Measurements from ENCODE around the gene PGLYRP1. TPM values are rescaled to one million over a fixed set of nuclear protein-coding genes. Genes with fewer than 3 reads are reported as not detected.

The PGLYRP1 gene
- polyA plus RNA-seq, 1 experiment = not detected

DNA sequence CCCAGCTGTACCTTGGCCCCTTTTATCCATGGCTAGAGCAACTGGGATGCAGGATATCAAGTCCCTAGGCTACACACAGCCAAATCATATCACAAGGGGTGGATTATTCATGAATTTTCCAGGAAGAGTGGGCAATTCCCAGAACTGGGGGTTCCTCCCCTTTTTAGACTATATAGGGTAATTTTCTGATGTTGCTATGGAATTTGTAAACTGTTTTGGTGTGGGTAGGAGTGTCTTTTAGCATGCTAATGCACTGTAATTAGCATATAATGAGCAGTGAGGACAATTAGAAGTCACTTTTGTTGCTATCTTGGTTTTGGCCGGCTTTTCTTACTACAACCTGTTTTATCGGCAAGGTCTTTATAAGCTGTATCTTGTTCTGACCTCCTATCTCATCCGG is 35.9 kb upstream of the PGLYRP1 start:
- Histone ChIP-seq H3K9me3 (ENCODE audit: control insufficient read depth, insufficient read depth, low read length) (peaks cover 4% of the 10 kb centered on the region; the same call in 1 of the 2 replicates), H3K4me3 (ENCODE audit: low read depth, low read length) (no peak overlapping the region), H3K27me3 (ENCODE audit: control insufficient read depth, insufficient read depth, low read length) (peaks cover 36% of the 10 kb centered on the region), H3K27ac (ENCODE audit: low read depth, low read length) (no peak overlapping the region)
- CTCF ChIA-PET = no interaction called here
- POLR2A ChIA-PET = no interaction called here
- TF ChIP-seq, protein P1, sequence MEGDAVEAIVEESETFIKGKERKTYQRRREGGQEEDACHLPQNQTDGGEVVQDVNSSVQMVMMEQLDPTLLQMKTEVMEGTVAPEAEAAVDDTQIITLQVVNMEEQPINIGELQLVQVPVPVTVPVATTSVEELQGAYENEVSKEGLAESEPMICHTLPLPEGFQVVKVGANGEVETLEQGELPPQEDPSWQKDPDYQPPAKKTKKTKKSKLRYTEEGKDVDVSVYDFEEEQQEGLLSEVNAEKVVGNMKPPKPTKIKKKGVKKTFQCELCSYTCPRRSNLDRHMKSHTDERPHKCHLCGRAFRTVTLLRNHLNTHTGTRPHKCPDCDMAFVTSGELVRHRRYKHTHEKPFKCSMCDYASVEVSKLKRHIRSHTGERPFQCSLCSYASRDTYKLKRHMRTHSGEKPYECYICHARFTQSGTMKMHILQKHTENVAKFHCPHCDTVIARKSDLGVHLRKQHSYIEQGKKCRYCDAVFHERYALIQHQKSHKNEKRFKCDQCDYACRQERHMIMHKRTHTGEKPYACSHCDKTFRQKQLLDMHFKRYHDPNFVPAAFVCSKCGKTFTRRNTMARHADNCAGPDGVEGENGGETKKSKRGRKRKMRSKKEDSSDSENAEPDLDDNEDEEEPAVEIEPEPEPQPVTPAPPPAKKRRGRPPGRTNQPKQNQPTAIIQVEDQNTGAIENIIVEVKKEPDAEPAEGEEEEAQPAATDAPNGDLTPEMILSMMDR (IDR thresholded peaks at IDR 0.05; ENCODE audit: low read depth, low read length) = no peak
- no peak for DNase-seq (ENCODE audit: low read depth, low spot score)

DNA sequence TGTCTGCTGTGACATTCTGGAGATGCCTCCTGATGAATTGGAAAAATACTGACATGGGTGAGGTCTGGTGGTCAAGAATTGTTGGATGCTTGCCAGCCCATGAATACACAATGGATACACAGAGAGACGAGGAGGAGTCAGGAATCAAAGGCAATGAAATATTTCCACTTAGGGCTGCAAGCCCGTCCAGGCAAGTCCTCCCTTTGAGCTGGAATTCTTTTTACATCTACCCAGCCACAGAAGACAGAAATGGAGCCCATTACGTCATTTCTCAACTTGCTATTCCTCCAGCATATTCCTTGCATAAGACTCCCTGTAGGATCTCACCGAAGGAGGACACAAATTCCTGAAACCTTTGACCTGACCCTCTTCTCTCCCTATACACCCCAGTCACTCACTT is 33.7 kb upstream of the PGLYRP1 start:
- H3K27ac ChIP-seq (ENCODE audit: low read depth, low read length) = no peak overlapping the region
- peaks cover 33% of the 10 kb centered on the region for H3K27me3 ChIP-seq (ENCODE audit: control insufficient read depth, insufficient read depth, low read length)
- no peak for DNase-seq (ENCODE audit: low read depth, low spot score)
- peaks cover 4% of the 10 kb centered on the region; the same call in 1 of the 2 replicates for H3K9me3 ChIP-seq (ENCODE audit: control insufficient read depth, insufficient read depth, low read length)
- H3K4me3 ChIP-seq (ENCODE audit: low read depth, low read length) = no peak overlapping the region
- ChIA-PET CTCF (interaction anchor here (2.0 kb wide), 1 partner anchor 28 kb away, joined by 6 read pairs; no protein-coding TSS in a partner anchor), POLR2A (no interaction called here)
- TF ChIP-seq, protein P1 (IDR thresholded peaks at IDR 0.05; ENCODE audit: low read depth, low read length) = no peak

DNA sequence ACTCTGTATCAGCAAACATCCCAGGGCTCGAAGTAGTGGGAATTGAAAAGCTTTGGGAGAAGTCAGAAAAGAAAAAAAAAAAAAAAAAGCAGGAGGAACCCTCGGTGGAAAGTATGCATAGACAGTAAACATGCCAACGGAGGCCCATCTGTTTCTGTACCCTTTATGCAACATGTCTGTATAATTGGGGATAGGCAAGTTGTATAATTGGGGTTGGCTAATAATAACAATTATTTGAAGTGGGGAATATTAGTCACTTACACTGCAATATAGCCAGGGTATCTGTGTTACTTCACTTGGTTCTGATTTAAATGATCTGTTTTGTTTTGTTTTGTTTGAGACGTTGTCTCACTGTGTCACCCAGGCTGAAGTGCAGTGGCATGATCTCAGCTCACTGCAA is 30.0 kb upstream of the PGLYRP1 start:
- ChIA-PET POLR2A (no interaction called here), CTCF (interaction anchor here (0.6 to 1.3 kb wide), 2 partner anchors 30 to 490 kb away, joined by 3 to 6 read pairs; no protein-coding TSS in a partner anchor)
- no peak for DNase-seq (ENCODE audit: low read depth, low spot score)
- peaks cover 33% of the 10 kb centered on the region for H3K27me3 ChIP-seq (ENCODE audit: control insufficient read depth, insufficient read depth, low read length)
- no peaks in the 10 kb centered on the region for H3K9me3 ChIP-seq (ENCODE audit: control insufficient read depth, insufficient read depth, low read length)
- H3K27ac ChIP-seq (ENCODE audit: low read depth, low read length) = no peak overlapping the region
- no peak overlapping the region for H3K4me3 ChIP-seq (ENCODE audit: low read depth, low read length)
- TF ChIP-seq, protein P1 (IDR thresholded peaks at IDR 0.05; ENCODE audit: low read depth, low read length) = no peak

DNA sequence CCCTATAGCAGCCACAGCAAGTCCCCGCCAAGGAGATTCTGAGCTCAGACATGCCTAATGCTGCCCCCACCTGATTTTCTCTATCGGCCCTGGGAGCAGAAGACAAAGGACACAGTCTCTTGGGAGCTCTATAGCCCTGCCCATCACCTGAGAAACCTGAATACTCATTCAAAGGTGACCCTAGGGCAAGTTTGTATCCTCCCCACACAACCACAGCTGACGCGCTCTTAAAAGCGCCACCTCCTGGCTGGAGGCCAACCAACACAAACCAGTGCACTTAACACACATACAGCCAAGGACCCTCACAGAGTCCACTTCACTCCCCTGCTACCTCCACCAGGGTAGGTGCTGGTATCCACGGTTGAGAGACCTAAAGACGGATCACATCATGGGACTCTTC is 26.7 kb upstream of the PGLYRP1 start:
- ChIA-PET POLR2A (interaction anchor here (0.6 kb wide), 1 partner anchor 96 kb away, joined by 3 read pairs; no protein-coding TSS in a partner anchor), CTCF (interaction anchor here (0.6 to 1.3 kb wide), 2 partner anchors 21 to 231 kb away, joined by 3 to 5 read pairs; no protein-coding TSS in a partner anchor)
- H3K27ac ChIP-seq (ENCODE audit: low read depth, low read length) = no peak overlapping the region
- no peaks in the 10 kb centered on the region for H3K9me3 ChIP-seq (ENCODE audit: control insufficient read depth, insufficient read depth, low read length)
- H3K27me3 ChIP-seq (ENCODE audit: control insufficient read depth, insufficient read depth, low read length) = peaks cover 31% of the 10 kb centered on the region
- no peak overlapping the region for H3K4me3 ChIP-seq (ENCODE audit: low read depth, low read length)
- no peak for DNase-seq (ENCODE audit: low read depth, low spot score)
- TF ChIP-seq, protein P1 (IDR thresholded peaks at IDR 0.05; ENCODE audit: low read depth, low read length) = no peak

DNA sequence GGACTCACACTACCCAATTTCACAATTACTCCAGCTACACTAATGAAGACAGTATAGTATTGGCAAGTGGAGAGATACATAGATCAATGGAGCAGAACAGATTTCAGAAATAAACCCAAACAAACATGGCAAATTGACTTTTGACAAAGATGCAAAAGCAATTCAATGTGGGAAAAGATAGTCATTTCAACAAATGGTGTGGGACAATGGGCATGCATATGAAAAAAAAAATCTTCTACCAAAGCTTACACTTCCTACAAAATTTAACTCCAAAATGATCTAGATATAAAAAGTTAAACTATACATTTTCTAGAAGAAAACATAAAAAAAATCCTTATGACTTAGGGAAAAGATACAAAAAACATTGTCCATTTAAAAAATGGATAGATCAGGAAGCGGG is 20.7 kb upstream of the PGLYRP1 start:
- no peak overlapping the region for H3K27ac ChIP-seq (ENCODE audit: low read depth, low read length)
- TF ChIP-seq, protein P1 (IDR thresholded peaks at IDR 0.05; ENCODE audit: low read depth, low read length) = no peak
- CTCF ChIA-PET = interaction anchor here (1.6 to 2.6 kb wide), 2 partner anchors 15 to 34 kb away, joined by 6 to 20 read pairs; no protein-coding TSS in a partner anchor
- no peak for DNase-seq (ENCODE audit: low read depth, low spot score)
- H3K4me3 ChIP-seq (ENCODE audit: low read depth, low read length) = no peak overlapping the region
- peaks cover 7% of the 10 kb centered on the region for H3K9me3 ChIP-seq (ENCODE audit: control insufficient read depth, insufficient read depth, low read length)
- POLR2A ChIA-PET = no interaction called here
- peaks cover 52% of the 10 kb centered on the region for H3K27me3 ChIP-seq (ENCODE audit: control insufficient read depth, insufficient read depth, low read length)
